ENCODE data around the gene GLB1L2. TPM values are rescaled to one million over a fixed set of nuclear protein-coding genes. Genes with fewer than 3 reads are reported as not detected.
A peak's percentile ranks its signal among the peaks of the same experiment; 100 is the strongest.

The GLB1L2 gene
- total RNA-seq, 4 donors from 2014 or later: 7.1 to 13.1 (median 10.5) TPM

DNA sequence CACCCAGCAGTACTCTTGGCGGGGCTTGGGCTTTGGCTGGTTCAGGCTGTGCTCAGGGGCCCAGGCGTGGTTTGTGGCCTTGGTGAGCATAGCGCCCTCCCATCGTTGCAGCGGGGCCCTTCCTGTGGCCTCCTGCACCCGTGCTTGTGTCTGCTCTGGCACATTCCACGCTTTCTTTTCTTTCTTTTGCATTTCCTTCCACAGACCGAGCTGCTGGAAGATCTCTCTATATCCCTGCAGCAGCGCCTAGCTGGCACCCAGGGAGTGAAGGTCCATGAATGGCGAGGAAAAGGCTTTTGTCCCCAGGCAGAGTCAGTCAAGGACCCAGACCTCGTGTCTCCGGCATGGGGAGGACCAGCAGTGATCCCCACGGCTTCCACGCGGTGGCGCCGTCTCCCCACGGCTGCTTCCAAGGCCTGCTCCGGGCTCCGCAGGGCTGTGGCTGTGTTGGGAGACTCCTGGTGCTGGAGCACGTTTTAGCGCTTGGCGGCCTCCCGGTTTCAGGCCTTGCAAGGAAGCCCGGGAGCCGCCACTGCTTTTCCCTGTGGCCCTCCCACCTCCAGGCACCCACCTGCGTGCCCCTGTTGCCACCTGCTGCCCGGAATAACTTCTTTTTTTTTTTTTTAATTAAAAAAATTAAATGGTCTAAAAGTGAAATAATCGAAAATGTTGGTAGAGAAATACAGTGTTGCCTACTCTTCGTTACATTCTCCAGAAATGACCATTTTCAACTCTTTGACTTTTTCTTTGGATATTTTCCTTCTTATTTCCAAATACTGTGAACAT lies 28.5 kb downstream of the GLB1L2 start:
- TF ChIP-seq, protein P1, sequence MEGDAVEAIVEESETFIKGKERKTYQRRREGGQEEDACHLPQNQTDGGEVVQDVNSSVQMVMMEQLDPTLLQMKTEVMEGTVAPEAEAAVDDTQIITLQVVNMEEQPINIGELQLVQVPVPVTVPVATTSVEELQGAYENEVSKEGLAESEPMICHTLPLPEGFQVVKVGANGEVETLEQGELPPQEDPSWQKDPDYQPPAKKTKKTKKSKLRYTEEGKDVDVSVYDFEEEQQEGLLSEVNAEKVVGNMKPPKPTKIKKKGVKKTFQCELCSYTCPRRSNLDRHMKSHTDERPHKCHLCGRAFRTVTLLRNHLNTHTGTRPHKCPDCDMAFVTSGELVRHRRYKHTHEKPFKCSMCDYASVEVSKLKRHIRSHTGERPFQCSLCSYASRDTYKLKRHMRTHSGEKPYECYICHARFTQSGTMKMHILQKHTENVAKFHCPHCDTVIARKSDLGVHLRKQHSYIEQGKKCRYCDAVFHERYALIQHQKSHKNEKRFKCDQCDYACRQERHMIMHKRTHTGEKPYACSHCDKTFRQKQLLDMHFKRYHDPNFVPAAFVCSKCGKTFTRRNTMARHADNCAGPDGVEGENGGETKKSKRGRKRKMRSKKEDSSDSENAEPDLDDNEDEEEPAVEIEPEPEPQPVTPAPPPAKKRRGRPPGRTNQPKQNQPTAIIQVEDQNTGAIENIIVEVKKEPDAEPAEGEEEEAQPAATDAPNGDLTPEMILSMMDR (IDR thresholded peaks at IDR 0.05): peak; percentile 76 to 93 (median 81)
- TF ChIP-seq POLR2A (IDR thresholded peaks at IDR 0.05; ENCODE audit: low read depth) (no peak), EP300 (IDR thresholded peaks at IDR 0.05) (no peak), POLR2AphosphoS5 (IDR thresholded peaks at IDR 0.05) (peak in 1 of 2 donors; percentile 20)
- H3K27me3 ChIP-seq: peaks cover 0 to 16% (median 0%) of the 10 kb centered on the region in 4 donors
- H3K4me1 ChIP-seq: peaks cover 0 to 6% (median 3%) of the 10 kb centered on the region in 4 donors
- no peak for DNase-seq (ENCODE audit: extremely low spot score)
- no peaks in the 10 kb centered on the region for H3K36me3 ChIP-seq
- H3K4me3 ChIP-seq: no peak overlapping the region
- no peaks in the 10 kb centered on the region for H3K9me3 ChIP-seq
- WGBS: 32% methylated on average over 22 of the region's 30 CpGs
- no peak overlapping the region for H3K27ac ChIP-seq (replicated peaks in 1 of 4)
- intact Hi-C loops (cut with DNase I): no loop called here

DNA sequence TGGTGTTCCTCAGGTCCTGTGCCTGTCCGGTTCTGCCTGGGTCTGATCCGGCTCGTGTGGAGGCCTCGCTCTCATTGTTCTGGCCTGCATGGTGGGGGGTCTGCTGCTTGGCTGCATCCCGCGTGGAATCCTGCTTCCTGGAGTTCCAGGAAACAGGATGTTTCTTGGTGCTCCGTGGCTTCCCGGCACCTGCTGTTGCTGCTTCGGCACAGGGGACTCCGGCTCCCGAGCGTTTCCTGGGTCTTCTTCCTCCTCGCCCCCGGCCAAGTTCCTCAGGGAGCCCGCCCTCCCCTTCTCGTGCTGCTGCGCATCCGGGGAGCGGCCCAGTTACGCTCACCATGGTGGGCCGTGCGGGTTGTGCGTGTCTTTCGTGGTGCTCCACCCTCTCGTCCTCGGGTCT lies 29.9 kb downstream of the GLB1L2 start:
- Histone ChIP-seq H3K9me3 (no peaks in the 10 kb centered on the region), H3K27ac (replicated peaks in 1 of 4) (no peak overlapping the region), H3K4me3 (no peak overlapping the region), H3K27me3 (peaks cover 0 to 16% (median 0%) of the 10 kb centered on the region in 4 donors), H3K36me3 (no peaks in the 10 kb centered on the region), H3K4me1 (peaks cover 0 to 6% (median 3%) of the 10 kb centered on the region in 4 donors)
- TF ChIP-seq EP300 (IDR thresholded peaks at IDR 0.05): no peak
- TF ChIP-seq, protein P1 (IDR thresholded peaks at IDR 0.05): no peak
- no peak for TF ChIP-seq POLR2A (IDR thresholded peaks at IDR 0.05; ENCODE audit: low read depth)
- intact Hi-C loops (cut with DNase I): no loop called here
- DNase-seq (ENCODE audit: extremely low spot score): no peak
- 81% methylated on average over 25 of the region's 26 CpGs for WGBS

DNA sequence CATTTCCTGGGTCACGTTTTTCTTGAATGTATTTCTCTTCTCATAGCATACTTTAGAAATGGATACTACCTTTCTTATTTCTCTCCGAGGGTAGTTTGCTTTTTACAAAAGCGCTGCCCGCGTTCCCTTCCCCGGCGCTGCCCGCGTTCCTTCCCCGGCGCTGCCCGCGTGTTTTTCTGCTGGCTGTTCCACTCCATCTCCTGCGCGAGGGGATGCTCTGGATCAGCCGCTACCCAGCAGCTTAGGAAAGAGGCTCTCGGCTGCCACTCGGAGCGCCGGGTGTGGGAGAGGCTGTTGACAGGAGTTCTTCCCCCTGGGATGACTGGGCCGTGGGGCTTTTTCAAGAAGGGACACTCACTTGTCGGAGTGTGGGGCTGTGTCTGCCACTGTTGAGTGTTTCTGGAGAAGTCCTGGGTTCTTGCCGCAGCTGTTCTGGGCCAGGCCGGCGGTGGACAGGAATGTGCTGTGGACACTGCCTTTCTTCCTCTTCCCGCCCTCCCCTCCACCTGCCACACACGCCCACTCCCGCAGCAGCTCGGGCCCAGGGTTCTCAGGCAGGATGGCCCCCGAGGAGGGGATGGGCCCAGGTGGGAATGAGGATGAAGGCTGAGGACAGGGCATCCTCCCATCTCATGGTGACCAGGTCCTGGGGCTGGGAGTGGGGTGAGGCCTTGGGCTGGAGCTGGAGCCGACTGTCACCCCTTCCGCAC lies 30.6 kb downstream of the GLB1L2 start:
- peaks cover 0 to 16% (median 0%) of the 10 kb centered on the region in 4 donors for H3K27me3 ChIP-seq

DNA sequence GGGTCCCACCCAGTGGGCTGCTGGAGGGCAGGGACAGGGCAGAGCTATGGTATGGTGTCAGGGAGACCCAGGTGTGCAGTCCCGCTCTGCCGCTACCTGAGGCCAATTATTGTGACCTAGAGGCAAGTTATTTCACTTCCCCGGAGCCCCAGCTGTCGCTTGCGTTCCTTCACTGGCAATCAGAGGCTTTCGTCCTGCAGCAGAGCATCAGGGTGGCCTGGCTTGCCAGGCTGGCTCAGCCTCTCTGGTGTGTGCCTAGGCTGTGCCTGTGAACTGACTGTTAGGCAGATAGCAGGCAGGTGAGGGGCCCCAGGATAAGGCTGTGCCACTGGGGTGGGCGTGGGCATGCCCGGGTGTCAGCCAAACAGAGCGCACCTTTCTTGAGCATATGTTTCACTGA lies 31.4 kb downstream of the GLB1L2 start:
- Histone ChIP-seq H3K4me3 (no peak overlapping the region), H3K9me3 (no peaks in the 10 kb centered on the region), H3K36me3 (no peaks in the 10 kb centered on the region), H3K4me1 (peaks cover 0 to 6% (median 3%) of the 10 kb centered on the region in 4 donors), H3K27ac (replicated peaks in 1 of 4) (no peak overlapping the region), H3K27me3 (peaks cover 0 to 16% (median 0%) of the 10 kb centered on the region in 4 donors)
- no peak for DNase-seq (ENCODE audit: extremely low spot score)
- 98% methylated on average over 7 of the region's 9 CpGs for WGBS
- TF ChIP-seq, protein P1 (IDR thresholded peaks at IDR 0.05): no peak
- TF ChIP-seq EP300 (IDR thresholded peaks at IDR 0.05): no peak
- TF ChIP-seq POLR2AphosphoS5 (IDR thresholded peaks at IDR 0.05): no peak
- no peak for TF ChIP-seq POLR2A (IDR thresholded peaks at IDR 0.05; ENCODE audit: low read depth)
- intact Hi-C loops (cut with DNase I): no loop called here

More for the DNA sequence above, 30.6 kb downstream of the GLB1L2 start:
- Histone ChIP-seq H3K4me1 (peaks cover 0 to 6% (median 3%) of the 10 kb centered on the region in 4 donors), H3K9me3 (no peaks in the 10 kb centered on the region), H3K27ac (replicated peaks in 1 of 4) (no peak overlapping the region), H3K4me3 (no peak overlapping the region), H3K36me3 (no peaks in the 10 kb centered on the region)
- intact Hi-C loops (cut with DNase I): no loop called here
- 92% methylated on average over 32 of the region's 32 CpGs for WGBS
- TF ChIP-seq POLR2A (IDR thresholded peaks at IDR 0.05; ENCODE audit: low read depth): no peak
- no peak for TF ChIP-seq EP300 (IDR thresholded peaks at IDR 0.05)
- TF ChIP-seq POLR2AphosphoS5 (IDR thresholded peaks at IDR 0.05): no peak
- TF ChIP-seq, protein P1 (IDR thresholded peaks at IDR 0.05): no peak
- DNase-seq (ENCODE audit: extremely low spot score): no peak

Data from esophagus muscularis mucosa (tissue), 4 donors.